MM.1S (cell line): ENCODE results near the gene PREX1.

ENCODE experiments used
- DNase-seq: peaks from one replicate; pipeline ENCODE4 v3.0.0-alpha.2; 2015
- H2AFZ ChIP-seq: fragments of 300-600 bp; sonication (generic); 2 replicates; pipeline ENCODE4 v1.6.0; 2016; ENCODE audit warnings: antibody characterized with exemption, low read length
- H3F3A ChIP-seq: fragments of 300-600 bp; sonication (generic); 2 replicates; pipeline ENCODE4 v1.6.1; 2016; ENCODE audit warnings: mild to moderate bottlenecking, antibody characterized with exemption, low read length, moderate library complexity, mixed read lengths; ENCODE audit not compliant: insufficient read depth
- H3K27ac ChIP-seq: fragments of 300-600 bp; sonication (generic); 2 replicates; pipeline ENCODE4 v1.5.1; 2016; ENCODE audit warnings: mild to moderate bottlenecking, low read length
- H3K27me3 ChIP-seq: fragments of 300-600 bp; sonication (generic); replicated peaks from 2 replicates; pipeline ENCODE4 v1.6.0; 2016; ENCODE audit warnings: low read length; ENCODE audit not compliant: insufficient read depth
- H3K36me3 ChIP-seq: fragments of 300-600 bp; sonication (generic); replicated peaks from 2 replicates; pipeline ENCODE4 v1.6.1; 2016; ENCODE audit warnings: mild to moderate bottlenecking, low read length, mixed read lengths; ENCODE audit not compliant: insufficient read depth
- H3K4me1 ChIP-seq: fragments of 300-600 bp; sonication (generic); 2 replicates; pipeline ENCODE4 v1.6.1; 2016; ENCODE audit warnings: low read length, mixed read lengths
- H3K4me2 ChIP-seq: fragments of 300-600 bp; sonication (generic); 2 replicates; pipeline ENCODE4 v1.6.0; 2016; ENCODE audit warnings: low read depth, low read length
- H3K4me3 ChIP-seq: fragments of 300-600 bp; sonication (generic); 2 replicates; pipeline ENCODE4 v1.5.1; 2016; ENCODE audit warnings: low read length, mixed read lengths
- H3K79me2 ChIP-seq: fragments of 300-600 bp; sonication (generic); 2 replicates; pipeline ENCODE4 v1.6.1; 2016; ENCODE audit warnings: mixed run types, low read length, mixed read lengths
- H3K9ac ChIP-seq: fragments of 300-600 bp; sonication (generic); 2 replicates; pipeline ENCODE4 v1.6.1; 2016; ENCODE audit warnings: low read length, mixed read lengths
- H3K9me2 ChIP-seq: fragments of 300-600 bp; sonication (generic); replicated peaks from 2 replicates; pipeline ENCODE4 v1.6.1; 2016; ENCODE audit warnings: mild to moderate bottlenecking, low read length, mixed read lengths; ENCODE audit not compliant: insufficient read depth
- H3K9me3 ChIP-seq: fragments of 300-600 bp; sonication (generic); replicated peaks from 2 replicates; pipeline ENCODE4 v1.6.1; 2016; ENCODE audit warnings: mild to moderate bottlenecking, low read length, mixed read lengths; ENCODE audit not compliant: insufficient read depth
- H4K20me1 ChIP-seq: fragments of 300-600 bp; sonication (generic); 2 replicates; pipeline ENCODE4 v1.6.1; 2016; ENCODE audit warnings: mild to moderate bottlenecking, low read length, moderate library complexity, mixed read lengths; ENCODE audit not compliant: insufficient read depth
- CTCF ChIP-seq: fragments of 300-600 bp; sonication (generic); IDR thresholded peaks from 2 replicates; pipeline ENCODE4 v1.5.1; 2016; ENCODE audit warnings: antibody characterized with exemption, low read length, mixed read lengths
- EZH2 ChIP-seq: fragments of 300-600 bp; sonication (generic); optimal IDR thresholded peaks from 2 replicates; pipeline ENCODE3; 2017; ENCODE audit warnings: low read depth, mild to moderate bottlenecking, antibody characterized with exemption, low read length, mixed read lengths
- EZH2phosphoT487 ChIP-seq: fragments of 300-600 bp; sonication (generic); IDR thresholded peaks from 2 replicates; pipeline ENCODE4 v1.6.1; 2018; ENCODE audit warnings: antibody characterized with exemption, low read length

Gene PREX1

GRCh38 chr20:48585061-48585870 lies 242.5 kb downstream of the PREX1 start:
- H3K27me3 ChIP-seq: no peaks in the 10 kb centered on the region
- H2AFZ ChIP-seq: no peak overlapping the region
- no peak overlapping the region for H3K27ac ChIP-seq
- no peak overlapping the region for H3K9ac ChIP-seq
- H3K4me2 ChIP-seq: no peak overlapping the region
- no peaks in the 10 kb centered on the region for H3K79me2 ChIP-seq
- no peaks in the 10 kb centered on the region for H3F3A ChIP-seq
- no peaks in the 10 kb centered on the region for H3K9me2 ChIP-seq
- no peaks in the 10 kb centered on the region for H4K20me1 ChIP-seq
- H3K4me1 ChIP-seq: no peaks in the 10 kb centered on the region
- no peak for DNase-seq
- no peak overlapping the region for H3K4me3 ChIP-seq
- TF ChIP-seq EZH2: no peak
- no peak for TF ChIP-seq EZH2phosphoT487
- TF ChIP-seq CTCF: no peak
- H3K9me3 ChIP-seq: no peaks in the 10 kb centered on the region
- no peaks in the 10 kb centered on the region for H3K36me3 ChIP-seq

- Histone ChIP-seq H3K27me3 (no peaks in the 10 kb centered on the region), H3K9me3 (no peaks in the 10 kb centered on the region), H3K9me2 (no peaks in the 10 kb centered on the region), H3K9ac (no peak overlapping the region), H3K79me2 (no peaks in the 10 kb centered on the region), H2AFZ (no peak overlapping the region), H3K27ac (no peak overlapping the region), H3K4me1 (no peaks in the 10 kb centered on the region), H3K36me3 (no peaks in the 10 kb centered on the region), H3F3A (no peaks in the 10 kb centered on the region), H3K4me2 (no peak overlapping the region), H3K4me3 (no peak overlapping the region), H4K20me1 (no peaks in the 10 kb centered on the region)
- TF ChIP-seq EZH2: no peak
- no peak for TF ChIP-seq CTCF
- TF ChIP-seq EZH2phosphoT487: no peak
- no peak for DNase-seq
These were observed 243.3 kb downstream of the PREX1 start for GRCh38 chr20:48584391-48585060.

- Histone ChIP-seq H3K4me2 (no peak overlapping the region), H3F3A (no peaks in the 10 kb centered on the region), H4K20me1 (no peaks in the 10 kb centered on the region), H3K27ac (no peak overlapping the region), H2AFZ (no peak overlapping the region), H3K9me2 (no peaks in the 10 kb centered on the region), H3K9me3 (no peaks in the 10 kb centered on the region), H3K36me3 (no peaks in the 10 kb centered on the region), H3K27me3 (no peaks in the 10 kb centered on the region), H3K79me2 (no peaks in the 10 kb centered on the region), H3K4me1 (no peaks in the 10 kb centered on the region), H3K4me3 (no peak overlapping the region), H3K9ac (no peak overlapping the region)
- TF ChIP-seq EZH2 (no peak), EZH2phosphoT487 (no peak), CTCF (no peak)
- DNase-seq: no peak
These were observed 244.0 kb downstream of the PREX1 start for GRCh38 chr20:48583801-48584200.
